HG03159 (cell line): ENCODE data around the gene WDR35.
A peak's percentile ranks its signal among the peaks of the same experiment; 100 is the strongest.
"Not testable (repeated sequence)": the region's sequence is repeated elsewhere in the genome, so short reads cannot be mapped to it uniquely, and the experiment has no call there.

Experiments used
- ATAC-seq: cut with Tn5 transposase; IDR thresholded peaks from one replicate; pipeline ENCODE4 v1.9.1; 2021; ENCODE audit warnings: mild to moderate bottlenecking, moderate library complexity; ENCODE audit not compliant: unreplicated experiment

Gene WDR35

DNA sequence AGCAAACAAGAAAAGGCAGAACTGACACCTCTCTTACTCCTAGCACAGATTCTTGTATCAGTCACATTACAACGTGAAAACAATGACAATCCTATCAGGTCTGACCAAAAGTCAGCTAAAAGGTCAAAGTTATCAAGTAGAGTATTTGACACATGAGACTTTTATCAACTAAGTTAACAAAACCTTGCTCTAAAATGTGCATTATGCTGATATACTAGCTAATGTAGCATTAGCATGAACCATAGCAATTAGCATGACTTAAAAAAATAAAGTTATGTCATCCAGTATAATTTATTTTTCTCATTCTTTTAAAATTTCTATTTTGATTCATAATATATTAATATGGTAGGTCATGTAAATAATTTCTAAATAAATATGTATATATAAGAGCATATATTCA lies 46.7 kb downstream of the WDR35 start:
- no peak for ATAC-seq

DNA sequence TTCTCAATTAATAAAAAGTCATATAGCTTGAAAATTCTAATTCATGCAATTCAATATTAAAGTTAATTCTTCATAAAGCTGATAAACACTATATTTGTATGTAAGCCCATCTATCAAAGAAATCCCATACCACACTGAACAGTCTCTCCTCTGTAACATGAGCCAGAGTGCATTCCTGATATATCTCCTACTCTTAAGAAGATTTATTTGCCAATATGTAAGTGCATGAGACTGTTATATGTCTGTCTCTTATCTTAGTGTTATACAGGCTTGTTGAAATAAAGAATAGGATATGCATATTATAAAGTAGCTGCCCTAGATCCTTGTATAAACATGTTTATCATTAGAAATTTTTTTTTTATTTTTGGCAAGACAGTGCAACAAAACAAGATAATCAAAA lies 47.7 kb downstream of the WDR35 start:
- no peak for ATAC-seq

DNA sequence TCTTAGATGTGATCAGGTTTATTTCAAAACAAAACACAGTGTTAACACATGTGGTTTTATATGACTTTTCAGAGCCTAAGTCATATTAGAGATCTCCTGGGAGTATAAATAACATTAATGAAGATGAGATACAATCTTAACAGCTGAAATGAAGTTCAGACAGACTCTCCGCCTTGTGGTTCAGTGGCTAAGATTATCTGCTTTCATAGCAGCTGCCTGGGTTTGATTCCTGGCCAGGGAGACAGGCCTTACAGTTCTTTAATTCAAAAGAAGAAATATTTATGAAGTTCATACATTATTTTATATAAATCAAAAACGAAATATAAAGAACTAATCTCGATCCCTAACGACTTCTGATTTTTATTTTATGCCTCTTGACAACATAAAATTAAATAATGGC lies 52.9 kb downstream of the WDR35 start:
- ATAC-seq = no peak

DNA sequence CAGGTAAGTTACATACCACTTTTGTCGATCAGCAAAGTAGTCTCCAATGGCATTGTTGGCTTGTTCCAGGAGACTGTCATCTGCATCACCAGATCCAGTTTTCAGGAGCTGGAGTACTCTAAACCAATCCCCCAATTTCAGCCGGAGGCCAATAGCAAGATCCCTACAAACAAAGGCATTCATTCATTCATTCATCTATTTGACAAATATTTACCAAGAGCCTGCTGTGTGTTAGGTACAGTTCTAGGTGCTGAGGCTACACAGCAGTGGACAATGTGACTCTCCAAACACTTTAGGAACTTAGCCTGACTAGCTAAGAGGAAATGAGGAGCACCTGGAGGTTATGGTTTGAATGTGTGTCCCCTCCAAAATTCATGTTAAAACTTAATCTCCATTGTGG lies 53.7 kb downstream of the WDR35 start:
- ATAC-seq = no peak

DNA sequence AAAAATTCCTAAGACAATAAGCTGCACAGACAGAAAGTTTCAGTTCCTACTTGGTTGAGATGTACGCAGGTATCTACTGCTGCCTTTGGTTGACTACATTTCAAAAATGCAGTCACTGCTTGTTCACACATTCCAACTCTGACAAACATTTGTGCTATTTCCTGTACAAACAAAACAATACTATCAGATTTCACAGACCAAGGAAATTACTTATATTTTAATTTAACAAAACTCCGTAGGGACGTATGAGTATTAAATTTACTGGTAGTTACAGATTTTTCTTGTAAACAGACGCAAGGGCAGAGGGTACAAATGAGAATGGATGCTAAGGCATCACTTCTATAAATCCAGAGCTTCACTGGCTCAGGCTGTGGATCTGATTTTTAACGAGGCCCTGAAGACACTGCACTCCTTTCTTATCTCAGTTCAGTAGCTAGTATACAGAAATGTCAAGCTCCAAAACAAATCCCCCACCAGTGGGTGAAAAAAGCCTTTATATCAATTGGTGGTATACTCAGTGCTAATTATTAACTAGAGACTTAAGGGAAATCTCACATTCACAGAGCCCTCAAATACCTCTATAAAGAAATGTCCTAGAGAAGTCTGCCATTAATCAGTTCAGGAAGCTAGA lies 56.4 kb downstream of the WDR35 start:
- peak; percentile 90 for ATAC-seq

DNA sequence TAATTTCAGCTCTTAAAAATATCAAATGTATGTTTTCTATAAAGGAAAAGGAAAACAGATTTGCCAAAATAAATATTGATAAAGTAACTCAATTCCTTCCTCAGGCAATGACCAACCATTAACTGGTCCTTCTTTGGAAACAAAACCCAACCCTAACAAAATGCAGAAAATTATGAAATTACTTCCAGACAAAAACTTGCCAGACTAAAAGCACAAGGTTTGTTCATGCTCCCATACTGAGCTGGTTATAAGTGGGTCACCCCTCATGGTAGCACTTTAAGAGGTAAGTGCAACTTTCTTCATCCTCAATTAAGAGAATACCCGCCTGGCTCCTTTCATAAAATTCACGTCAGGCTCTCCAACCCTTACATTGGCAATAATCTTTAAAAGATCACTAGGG lies 57.0 kb downstream of the WDR35 start:
- ATAC-seq = no peak

DNA sequence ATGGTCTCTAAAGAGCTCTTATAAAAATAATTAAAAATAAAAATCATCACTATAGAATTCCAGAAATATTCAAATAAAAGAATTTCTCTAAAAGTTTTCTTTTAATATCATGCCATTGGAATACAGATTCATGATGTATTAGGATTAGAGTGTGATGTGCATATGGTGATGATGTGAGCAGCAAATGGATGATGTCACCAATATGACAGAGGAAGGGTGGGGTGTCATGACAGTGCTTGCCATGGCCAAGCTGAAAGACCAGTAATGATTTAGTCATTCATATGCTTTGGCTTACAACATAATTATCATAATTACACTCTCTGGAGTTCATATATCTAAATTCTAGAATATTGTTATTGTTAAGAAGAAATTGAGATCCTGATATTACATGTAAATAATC lies 60.7 kb downstream of the WDR35 start:
- no peak for ATAC-seq

DNA sequence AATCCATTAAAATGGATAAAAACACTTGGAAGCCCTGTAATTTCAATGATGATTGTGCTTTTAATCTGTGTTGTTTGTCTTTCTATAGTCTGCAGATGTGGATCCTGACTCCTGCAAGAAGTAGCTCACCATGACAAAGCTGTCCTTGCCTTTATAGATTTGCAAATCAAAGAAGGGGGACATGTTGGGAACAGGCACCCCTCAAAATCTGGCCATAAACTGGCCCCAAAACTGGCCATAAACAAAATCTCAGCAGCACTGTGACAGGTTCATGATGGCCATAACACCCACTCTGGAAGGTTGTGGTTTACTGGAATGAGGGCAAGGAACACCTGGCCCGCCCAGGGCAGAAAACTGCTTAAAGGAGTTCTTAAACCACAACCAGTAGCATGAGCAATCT lies 62.1 kb downstream of the WDR35 start:
- ATAC-seq = not testable (repeated sequence)

DNA sequence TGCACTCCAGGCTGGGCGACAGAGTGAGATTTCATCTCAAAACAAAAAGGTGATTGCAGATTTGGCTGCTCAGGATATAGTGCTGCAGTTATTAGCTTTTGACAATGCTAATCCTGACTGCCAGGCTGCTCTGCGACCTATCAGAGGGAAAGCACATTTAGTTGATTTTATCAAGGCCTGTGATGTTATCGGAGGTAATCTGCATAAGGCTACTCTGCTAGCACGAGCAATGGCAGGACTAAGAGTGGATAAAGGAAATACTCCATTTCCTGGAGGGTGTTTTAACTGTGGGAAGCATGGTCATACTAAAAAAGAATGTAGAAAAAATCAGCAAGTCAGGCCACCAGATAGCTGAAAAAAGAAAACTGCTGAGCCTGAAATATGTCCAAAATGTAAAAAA lies 65.4 kb downstream of the WDR35 start:
- ATAC-seq = not testable (repeated sequence)

DNA sequence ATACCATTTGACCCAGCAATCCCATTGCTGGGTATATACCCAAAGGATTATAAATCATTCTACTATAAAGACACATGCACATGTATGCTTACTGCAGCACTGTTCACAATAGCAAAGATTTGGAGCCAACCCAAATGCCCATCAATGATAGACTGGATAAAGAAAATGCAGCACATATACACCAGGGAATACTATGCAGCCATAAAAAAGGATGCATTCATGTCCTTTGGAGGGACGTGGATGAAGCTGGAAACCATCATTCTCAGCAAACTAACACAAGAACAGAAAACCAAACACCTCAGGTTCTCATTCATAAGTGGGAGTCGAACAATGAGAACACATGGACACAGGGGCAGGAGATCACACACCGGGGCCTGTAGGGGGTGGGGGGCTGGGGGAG lies 67.7 kb downstream of the WDR35 start:
- not testable (repeated sequence) for ATAC-seq

DNA sequence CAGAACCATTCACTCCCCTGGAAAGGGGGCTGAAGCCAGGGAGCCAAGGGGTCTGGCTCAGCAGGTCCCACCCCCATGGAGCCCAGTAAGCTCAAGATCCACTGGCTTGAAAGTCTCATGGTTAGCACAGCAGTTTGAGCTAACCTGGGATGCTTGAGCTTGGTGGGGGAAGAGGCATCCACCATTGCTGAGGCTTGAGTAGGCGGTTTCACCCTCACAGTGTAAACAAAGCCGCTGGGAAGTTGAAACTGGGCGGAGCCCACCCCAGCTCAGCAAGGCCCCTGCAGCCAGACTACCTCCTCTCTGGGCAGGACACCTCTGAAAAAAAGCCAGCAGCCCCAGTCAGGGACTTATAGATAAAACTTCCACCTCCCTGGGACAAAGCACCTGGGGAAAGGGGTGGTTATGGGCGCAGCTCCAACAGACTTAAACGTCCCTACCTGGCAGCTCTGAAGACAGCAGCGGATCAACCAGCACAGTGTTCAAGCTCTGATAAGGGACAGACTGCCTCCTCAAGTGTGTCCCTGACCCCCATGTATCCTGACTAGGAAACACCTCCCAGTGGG lies 73.4 kb downstream of the WDR35 start:
- no peak for ATAC-seq

DNA sequence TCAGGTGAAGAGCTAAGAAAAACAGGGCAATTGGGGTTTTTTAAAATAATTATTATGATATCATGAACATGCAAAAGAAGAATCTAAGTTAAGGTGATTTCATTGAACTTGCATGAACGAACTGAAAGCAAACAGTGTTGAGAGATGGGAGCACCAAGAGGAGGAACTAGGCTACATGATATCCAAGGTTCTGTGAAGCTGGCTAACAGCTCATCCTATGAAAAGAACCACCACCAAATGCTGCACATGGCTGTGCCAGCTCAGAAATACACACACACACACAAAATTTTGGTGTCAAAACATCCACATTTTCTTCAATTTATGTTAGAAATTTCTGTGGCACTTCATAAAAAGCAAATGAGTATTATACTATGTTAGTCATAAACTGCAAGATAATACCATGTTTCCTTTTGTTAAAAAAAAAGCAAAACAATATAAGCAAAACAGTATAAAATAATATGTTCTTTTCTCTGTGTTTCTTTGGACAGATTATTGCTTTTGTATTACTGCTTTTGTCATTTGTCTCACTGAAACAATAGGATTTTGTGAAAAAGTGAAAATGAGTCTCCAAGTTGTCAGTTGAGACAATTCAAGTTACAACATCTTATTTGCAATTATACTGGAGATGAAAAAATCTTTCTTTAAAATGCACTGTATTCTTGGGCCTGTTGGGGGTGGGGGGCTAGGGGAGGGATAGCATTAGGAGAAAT lies 75.5 kb downstream of the WDR35 start:
- ATAC-seq = no peak

DNA sequence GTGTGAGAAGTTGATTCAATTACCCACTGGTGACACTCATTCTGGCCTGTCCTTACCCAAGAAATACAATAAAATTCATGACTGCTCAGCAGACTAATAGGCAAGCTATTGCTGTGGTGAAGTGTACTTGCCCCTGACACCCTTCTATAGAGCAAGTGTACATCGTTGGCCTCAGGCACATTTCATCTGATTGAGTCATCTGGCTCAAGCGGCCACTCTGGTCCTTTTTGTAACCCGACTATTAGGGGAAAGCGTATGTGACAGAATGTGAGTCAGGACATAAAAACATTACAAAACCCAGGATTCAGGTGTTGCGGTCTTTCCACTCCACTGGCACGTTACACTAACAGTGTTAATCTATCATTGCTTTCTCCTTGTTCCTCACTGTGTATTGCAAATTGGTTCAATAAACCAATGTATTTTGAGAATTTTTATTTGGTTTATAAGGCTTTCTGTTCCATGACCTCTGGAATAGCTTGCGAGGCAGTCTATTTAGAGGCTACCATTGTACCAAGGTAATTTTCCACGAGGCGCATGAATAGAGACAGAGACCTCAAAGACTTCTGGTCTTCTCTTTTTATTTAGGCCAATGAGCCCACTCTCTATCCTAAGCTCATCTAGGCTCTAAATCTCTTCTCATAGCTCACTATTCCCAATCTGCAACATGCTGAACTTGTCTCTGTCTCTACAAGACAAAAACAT lies 77.9 kb downstream of the WDR35 start:
- ATAC-seq = no peak

DNA sequence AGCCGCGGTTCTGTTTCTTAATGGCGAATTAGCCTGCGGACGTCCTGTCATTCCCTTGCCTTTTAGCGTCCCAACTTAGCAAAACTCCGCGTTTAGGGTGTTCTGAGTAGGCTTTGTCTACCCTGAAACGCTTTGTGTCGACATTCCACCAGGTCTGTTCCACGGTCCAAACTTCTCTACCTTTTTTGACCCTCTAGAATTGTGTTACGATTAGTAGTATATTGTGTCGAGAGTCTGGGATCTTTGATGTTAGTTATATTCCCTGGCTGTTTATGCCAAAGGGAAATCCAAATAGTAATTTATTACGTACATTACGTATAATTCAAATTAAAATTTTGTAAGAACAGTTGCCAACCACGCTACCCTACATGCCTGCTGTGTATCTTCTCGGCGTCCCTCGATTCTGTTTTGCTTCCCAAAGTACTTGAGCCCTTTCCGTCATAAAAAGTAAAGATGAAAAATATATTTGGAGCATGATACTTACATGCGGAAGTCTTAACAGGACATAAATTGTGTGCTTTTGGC lies 87.6 kb downstream of the WDR35 start:
- peak; percentile 14 for ATAC-seq

DNA sequence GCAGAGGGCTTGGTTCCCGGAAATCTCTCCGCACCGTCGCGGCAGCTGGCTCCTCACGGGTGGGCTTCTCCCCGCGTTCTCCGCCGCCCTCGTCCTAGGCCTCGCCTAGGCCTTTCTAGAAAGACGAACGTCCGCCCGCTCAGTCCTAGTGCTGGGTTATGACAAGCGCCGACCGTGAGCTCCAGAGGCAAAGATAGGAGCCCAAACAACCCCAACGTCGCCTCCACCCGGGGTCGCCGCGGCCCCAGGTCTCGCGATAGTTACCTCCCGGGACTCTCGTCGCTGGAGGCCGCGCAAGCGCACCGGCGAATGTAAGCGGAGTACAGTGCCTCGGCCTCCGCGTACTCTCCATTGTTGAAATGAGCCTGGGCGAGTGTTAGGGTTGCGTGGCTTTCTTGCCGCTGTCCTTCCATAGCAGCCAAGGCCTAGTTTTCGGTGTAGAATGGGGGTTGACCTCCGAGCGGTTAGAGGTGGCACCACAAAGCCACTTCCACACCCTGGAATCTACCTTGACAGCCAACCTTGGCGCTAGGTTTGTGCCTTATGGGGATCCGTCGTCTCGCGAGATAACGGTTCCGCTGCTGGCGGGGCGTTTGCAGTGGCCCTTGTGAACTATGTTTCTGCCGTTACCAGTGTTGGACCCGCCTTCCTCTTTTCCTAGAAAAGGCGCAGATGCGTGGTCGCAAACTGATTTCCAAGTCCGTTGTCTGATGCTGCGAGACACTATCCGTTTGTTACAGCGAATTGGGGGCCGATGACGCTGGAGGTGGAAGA lies 88.3 kb downstream of the WDR35 start, which contains the start of gene TTC32:
Gene TTC32, minus strand, starts transcription at position 542 of the 774 bp plus-strand sequence. Its CDS starts 129 bp downstream, at position 413.
- peak; percentile 87 for ATAC-seq

DNA sequence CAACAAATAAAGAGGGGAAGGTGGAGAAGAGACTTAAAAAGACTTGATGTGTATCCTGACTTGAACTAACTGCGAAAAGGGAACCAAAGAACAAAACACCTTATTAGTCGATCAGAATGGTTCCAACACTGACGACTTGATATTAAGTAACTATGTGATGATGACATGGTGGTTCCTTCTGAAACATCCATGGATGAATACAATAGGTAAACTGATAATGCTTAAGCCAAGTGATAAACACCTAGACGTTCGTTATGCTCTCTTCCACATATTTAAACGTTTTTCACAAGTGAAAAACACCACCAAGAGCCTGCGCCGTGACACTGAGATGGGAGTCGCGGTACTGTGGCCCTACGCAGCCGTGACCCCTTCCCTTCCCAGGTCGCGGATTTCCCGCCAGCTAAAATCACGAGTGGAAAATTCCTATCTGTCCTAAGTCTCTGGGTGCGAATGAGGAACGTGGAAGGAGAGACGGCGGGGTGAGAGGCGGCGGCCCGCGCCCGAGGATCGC lies 88.9 kb downstream of the WDR35 start:
- peak; percentile 3 for ATAC-seq

DNA sequence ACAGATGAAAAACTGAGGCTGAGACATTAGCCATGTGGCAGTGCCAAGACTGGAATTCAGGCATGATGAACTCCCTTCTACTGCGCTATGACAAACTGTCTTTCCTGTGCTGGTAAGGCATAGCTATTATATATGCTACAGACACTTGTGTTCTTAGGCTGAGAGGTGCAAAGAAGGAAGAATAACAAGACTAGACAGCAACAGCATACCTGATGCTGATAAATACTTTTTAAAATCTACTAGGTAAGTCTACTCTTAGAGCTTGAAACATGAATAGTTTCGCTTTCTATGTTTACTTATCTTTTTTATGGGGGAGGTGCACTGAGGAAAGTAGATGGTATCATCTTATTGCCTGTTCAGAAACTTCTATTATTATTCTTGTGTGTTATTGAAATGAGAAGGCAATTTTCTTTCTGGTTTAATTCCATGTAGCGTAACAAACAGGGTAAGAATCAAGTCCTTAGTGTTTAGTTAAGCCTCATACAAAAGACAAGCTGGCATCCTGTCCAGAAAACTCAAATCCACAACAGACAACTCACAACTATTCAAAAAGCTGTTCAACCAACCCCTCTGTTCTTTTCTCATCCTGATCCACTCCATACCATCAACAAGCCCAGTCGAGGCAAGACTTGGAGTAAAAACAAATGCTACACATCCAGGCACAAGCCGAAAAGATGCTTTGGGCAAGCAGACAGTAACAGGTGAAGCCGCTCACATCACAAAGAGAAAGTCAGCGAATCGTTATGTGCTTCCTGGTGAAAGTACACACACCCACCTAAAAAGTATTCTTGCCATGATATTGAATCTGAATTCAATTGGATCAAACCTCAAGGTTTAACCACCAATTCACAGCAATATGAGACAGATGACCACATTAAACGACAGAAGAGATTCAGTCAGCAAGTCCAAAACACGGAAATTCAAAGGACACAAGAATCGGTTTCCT lies 89.6 kb downstream of the WDR35 start:
- no peak for ATAC-seq

DNA sequence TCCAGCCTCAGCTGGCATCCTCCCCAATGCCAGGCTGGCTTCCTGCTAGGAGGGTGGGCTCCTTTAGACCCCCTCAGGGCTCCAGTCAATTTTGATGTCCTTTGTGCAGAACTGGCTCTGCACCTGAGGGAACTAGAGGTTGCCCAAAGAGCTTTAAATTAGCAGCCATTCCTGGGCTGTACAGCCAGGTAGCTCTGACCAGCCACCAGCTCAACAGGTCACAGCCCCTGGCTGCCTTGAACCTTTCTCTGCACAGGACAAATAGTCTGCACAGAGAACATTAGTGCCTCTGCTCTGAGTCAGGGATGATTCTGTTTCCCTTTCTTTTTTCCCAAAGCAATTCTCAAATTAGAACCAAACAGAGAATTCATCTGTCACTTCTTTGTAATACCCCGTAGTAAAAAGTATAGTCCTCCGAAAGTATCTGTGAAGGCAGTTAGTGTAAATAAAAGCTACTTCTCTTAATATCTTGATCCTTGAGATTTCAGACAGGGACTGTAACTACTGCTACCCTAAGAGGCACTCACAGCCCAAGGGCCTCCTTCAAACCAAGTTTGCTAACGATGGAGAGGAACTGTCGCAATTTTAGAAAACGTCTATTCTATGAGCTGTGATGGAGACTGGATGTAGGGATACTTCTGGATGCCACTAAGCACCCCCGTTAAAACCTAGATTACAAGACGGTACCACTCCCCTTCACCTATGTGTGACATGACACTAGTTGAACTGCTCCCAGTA lies 91.1 kb downstream of the WDR35 start:
- no peak for ATAC-seq
